Renal pelvis (tissue), 4 donors: Measurements from ENCODE around the gene SPCS3. TPM values are rescaled to one million over a fixed set of nuclear protein-coding genes. Genes with fewer than 3 reads are reported as not detected.
"Not testable (repeated sequence)": the region's sequence is repeated elsewhere in the genome, so short reads cannot be mapped to it uniquely, and the experiment has no call there.

Experiments used
- DNase-seq: peaks from one replicate; pipeline ENCODE4 v3.0.0-alpha.2; 2013
- polyA plus RNA-seq, 3 donors: library from polyadenylated mRNA; unstranded; fragments of 120-200 nt; gene quantifications; one replicate each; pipeline ENCODE4 v1.2.1, GENCODE V29; 2013; ENCODE audit not compliant: insufficient read length in 3 of 3

SPCS3 gene
- polyA plus RNA-seq, 3 donors: 70.6 to 98.1 (median 90.0) TPM

GRCh38 chr4:176340871-176341685 lies 21.3 kb downstream of the SPCS3 start:
- peak; percentile 64 for DNase-seq

- no peak for DNase-seq
Observed at GRCh38 chr4:176342384-176342783, 22.6 kb downstream of the SPCS3 start.

GRCh38 chr4:176343286-176343685 lies 23.5 kb downstream of the SPCS3 start:
- no peak for DNase-seq

- not testable (repeated sequence) for DNase-seq
Observed at GRCh38 chr4:176345346-176345745, 25.6 kb downstream of the SPCS3 start.

GRCh38 chr4:176346836-176347235 lies 27.1 kb downstream of the SPCS3 start:
- not testable (repeated sequence) for DNase-seq

- DNase-seq: no peak
Observed at GRCh38 chr4:176350671-176351070, 30.9 kb downstream of the SPCS3 start.

GRCh38 chr4:176354884-176355283 lies 35.1 kb downstream of the SPCS3 start:
- DNase-seq: no peak

GRCh38 chr4:176357359-176358082 lies 37.8 kb downstream of the SPCS3 start:
- no peak for DNase-seq

- DNase-seq: no peak
Observed at GRCh38 chr4:176358083-176358469, 38.3 kb downstream of the SPCS3 start.

- no peak for DNase-seq
Observed at GRCh38 chr4:176359590-176359989, 39.8 kb downstream of the SPCS3 start.

- no peak for DNase-seq
Observed at GRCh38 chr4:176360446-176360845, 40.7 kb downstream of the SPCS3 start.

- DNase-seq: no peak
Observed at GRCh38 chr4:176363072-176363471, 43.3 kb downstream of the SPCS3 start.

- no peak for DNase-seq
Observed at GRCh38 chr4:176367771-176368465, 48.2 kb downstream of the SPCS3 start.

- DNase-seq: no peak
Observed at GRCh38 chr4:176376032-176376614, 56.4 kb downstream of the SPCS3 start.

- DNase-seq: no peak
Observed at GRCh38 chr4:176377780-176378179, 58.0 kb downstream of the SPCS3 start.

GRCh38 chr4:176380352-176381157 lies 60.8 kb downstream of the SPCS3 start:
- no peak for DNase-seq

Other genes with a start within 250 kb of the SPCS3 start
- 1 to 10 TPM; 1.2 to 1.5 (median 1.4) TPM for gene SPATA4, start 124.4 kb upstream of the SPCS3 start, polyA plus RNA-seq
- under 1 TPM; 0.18 to 0.34 (median 0.26) TPM for gene ASB5, start 50.7 kb upstream of the SPCS3 start, polyA plus RNA-seq